HG02759 (cell line): ENCODE measurements around the gene BRPF3.
"Not testable (repeated sequence)": the region's sequence is repeated elsewhere in the genome, so short reads cannot be mapped to it uniquely, and the experiment has no call there.

Source experiments
- ATAC-seq: cut with Tn5 transposase; IDR thresholded peaks from one replicate; pipeline ENCODE4 v1.9.1; 2021; ENCODE audit warnings: mild to moderate bottlenecking, moderate library complexity; ENCODE audit not compliant: unreplicated experiment

BRPF3 gene

GRCh38 chr6:36200154-36200891 lies 3.8 kb downstream of the BRPF3 start:
- ATAC-seq = no peak

GRCh38 chr6:36200998-36201596 lies 4.6 kb downstream of the BRPF3 start:
- ATAC-seq = no peak

- ATAC-seq = no peak
These were observed 5.1 kb downstream of the BRPF3 start for GRCh38 chr6:36201612-36202011.

GRCh38 chr6:36202101-36202500 lies 5.6 kb downstream of the BRPF3 start:
- no peak for ATAC-seq

GRCh38 chr6:36204068-36204753 lies 7.7 kb downstream of the BRPF3 start:
- no peak for ATAC-seq

GRCh38 chr6:36207155-36207554 lies 10.6 kb downstream of the BRPF3 start:
- no peak for ATAC-seq

GRCh38 chr6:36209606-36210005 lies 13.1 kb downstream of the BRPF3 start:
- no peak for ATAC-seq

DNA sequence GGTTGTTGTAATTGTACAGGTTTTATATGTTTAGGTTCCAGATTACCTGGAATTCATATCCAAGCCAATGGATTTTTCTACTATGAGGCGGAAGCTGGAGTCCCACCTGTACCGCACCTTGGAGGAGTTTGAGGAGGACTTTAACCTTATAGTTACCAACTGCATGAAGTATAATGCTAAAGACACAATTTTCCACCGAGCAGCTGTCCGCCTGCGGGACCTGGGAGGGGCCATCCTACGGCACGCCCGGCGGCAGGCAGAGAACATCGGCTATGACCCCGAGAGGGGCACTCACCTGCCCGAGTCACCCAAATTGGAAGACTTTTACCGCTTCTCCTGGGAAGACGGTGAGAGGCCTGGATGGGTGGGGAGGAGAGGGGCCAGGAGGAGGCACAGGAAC lies 13.6 kb downstream of the BRPF3 start:
- ATAC-seq = no peak

GRCh38 chr6:36210886-36211595 lies 14.5 kb downstream of the BRPF3 start:
- ATAC-seq = no peak

DNA sequence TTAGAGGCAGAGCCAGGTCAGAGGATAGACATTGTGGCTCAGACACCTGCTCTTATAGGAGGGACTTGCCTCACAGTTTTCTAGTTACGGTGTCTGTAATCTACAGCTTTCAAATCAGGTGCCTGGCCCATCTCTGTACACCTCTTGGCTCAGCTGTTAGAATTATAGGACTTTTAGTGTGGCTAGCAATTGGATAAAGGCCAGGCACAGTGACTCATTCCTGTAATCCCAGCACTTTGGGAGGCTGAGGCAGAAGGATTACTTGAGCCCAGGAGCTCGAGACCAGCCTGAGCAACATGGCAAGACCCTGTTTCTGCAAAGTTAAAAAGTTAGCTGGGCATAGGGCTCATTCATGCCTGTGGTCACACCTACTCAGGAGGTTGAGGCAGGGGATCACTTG lies 20.0 kb downstream of the BRPF3 start:
- ATAC-seq = no peak

- no peak for ATAC-seq
These were observed 20.6 kb downstream of the BRPF3 start for GRCh38 chr6:36217188-36217587.

DNA sequence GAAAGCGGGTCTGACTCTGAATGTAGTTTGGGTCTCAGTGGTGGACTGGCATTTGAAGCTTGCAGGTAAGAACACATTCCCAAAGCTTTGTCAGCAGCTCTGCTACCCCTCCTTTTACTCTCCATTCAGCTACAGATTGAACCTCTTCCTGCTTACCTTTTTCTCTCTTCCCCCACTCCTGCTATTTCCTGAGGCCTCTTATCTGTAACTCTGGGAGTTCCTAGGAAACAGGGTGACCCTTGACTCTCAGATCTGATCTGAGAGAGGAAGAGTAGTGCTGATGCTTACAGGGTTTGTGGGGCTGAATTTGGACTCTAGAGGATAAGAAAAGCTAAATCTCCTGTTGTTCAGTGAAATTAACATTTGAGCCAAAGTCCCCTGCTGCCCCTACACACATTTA lies 21.4 kb downstream of the BRPF3 start:
- no peak for ATAC-seq

DNA sequence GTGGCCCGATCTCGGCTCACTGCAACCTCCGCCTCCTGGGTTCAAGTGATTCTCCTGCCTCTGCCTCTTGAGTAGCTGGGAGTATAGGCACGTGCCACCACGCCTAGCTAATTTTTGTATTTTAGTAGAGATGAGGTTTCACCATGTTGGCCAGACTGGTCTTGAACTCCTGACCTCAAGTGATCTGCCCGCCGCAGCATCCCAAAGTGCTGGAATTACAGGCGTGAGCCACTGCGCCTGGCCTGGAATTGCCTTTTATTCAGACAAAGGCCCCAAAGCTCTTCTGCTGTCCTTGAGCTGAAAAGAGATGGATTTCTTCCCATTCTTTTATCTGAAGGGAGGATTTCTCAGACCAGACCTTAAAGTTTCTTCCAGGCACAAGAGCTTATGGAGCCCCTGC lies 22.0 kb downstream of the BRPF3 start:
- not testable (repeated sequence) for ATAC-seq

DNA sequence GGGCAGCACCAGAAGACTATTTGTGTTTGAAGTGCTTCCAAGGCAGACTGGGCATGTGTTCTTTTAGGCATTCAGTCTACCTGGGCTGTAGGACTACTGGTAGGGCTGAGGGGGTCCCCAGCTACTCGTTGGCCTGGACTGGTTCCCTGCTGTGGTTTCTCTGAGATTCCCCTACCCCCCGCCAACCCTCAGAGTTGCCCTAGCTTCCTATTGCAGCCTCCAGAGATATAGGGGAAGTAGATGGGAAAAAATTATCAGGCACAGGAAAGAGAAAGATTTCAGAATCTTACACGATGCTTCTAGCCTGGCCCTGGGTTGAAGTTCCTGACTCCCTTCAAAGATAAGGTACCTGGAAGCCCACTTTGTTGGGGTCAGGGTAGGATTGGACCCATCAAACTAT lies 22.5 kb downstream of the BRPF3 start:
- no peak for ATAC-seq

GRCh38 chr6:36220226-36220625 lies 23.7 kb downstream of the BRPF3 start:
- ATAC-seq = no peak

DNA sequence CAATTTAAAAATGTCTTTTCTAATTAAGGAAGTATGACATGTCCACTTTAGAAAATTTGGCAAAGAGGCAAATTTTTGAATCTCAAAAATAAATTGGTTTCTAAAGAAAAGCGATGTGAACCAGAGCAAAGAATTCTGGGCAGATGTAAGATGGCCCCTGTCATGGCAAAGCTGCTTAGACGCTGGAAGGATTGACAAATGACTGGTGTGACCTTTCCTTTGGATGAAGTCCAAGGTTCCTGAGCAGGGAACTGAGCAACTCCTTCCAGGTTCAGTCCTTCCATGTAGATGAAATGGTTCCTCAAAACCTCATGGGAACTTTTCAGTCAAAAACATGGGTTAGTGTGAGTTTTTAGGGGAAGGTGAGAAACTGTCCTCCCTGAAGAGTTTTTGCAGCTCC lies 25.1 kb downstream of the BRPF3 start:
- no peak for ATAC-seq

- ATAC-seq = no peak
These were observed 26.4 kb downstream of the BRPF3 start for GRCh38 chr6:36222924-36223323.

- ATAC-seq = no peak
These were observed 27.2 kb downstream of the BRPF3 start for GRCh38 chr6:36223706-36224105.

- ATAC-seq = no peak
These were observed 28.4 kb downstream of the BRPF3 start for GRCh38 chr6:36224918-36225461.

DNA sequence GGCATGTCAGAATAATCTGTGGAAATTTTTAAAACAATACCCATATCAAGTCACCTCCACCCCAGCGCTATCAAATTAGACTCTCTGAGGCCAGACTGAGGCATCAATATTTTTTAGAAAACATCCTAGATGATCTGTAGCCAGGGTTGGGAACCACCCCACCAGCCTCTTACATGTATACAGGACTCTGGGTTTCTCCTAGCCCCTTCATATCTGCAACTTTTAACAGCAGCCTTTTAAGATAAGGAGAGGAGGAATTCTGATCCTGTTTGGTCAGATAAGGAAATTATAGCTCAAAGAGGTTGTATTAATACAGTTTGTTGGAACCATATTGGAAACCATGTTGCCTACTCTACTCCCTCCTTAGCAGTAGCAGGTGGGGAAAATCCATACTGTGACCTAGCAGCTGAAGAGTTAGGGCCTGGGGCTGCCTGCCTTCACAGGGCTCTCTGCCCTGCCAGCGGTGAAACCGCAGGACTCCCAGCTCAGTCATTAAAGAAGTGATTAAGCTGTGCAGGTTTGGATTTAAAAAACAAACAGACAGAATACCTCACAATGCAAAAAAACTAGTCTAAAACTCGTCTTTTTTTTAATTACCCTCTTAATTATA lies 30.0 kb downstream of the BRPF3 start:
- ATAC-seq = no peak
